GM23338 (cell line): ENCODE results near the gene TPCN2. TPM values are rescaled to one million over a fixed set of nuclear protein-coding genes. Genes with fewer than 3 reads are reported as not detected.

Source experiments
- ATAC-seq: fragments of 200-7000 bp; cut with Tn5 transposase; 3 replicates; pipeline ENCODE4 v1.9.1; 2020
- DNase-seq: peaks from one replicate; pipeline ENCODE4 v3.0.0-alpha.2; 2015; ENCODE audit warnings: low spot score
- H2AFZ ChIP-seq: fragments of 200-600 bp; sonication (generic); 2 replicates; pipeline ENCODE4 v1.8.0; 2016; ENCODE audit warnings: antibody characterized with exemption, mild to moderate bottlenecking, moderate library complexity
- H3F3A ChIP-seq: fragments of 200-600 bp; sonication (generic); replicated peaks from 2 replicates; pipeline ENCODE4 v1.8.0; 2017; ENCODE audit warnings: antibody characterized with exemption, mixed run types, low read depth
- H3K27ac ChIP-seq: fragments of 200-600 bp; sonication (generic); 2 replicates; pipeline ENCODE4 v1.6.1; 2016; ENCODE audit warnings: low read depth
- H3K27me3 ChIP-seq: fragments of 200-600 bp; sonication (generic); 2 replicates; pipeline ENCODE4 v1.8.0; 2016; ENCODE audit warnings: mild to moderate bottlenecking, mixed run types, moderate library complexity; ENCODE audit not compliant: insufficient read depth
- H3K36me3 ChIP-seq: fragments of 200-600 bp; sonication (generic); 2 replicates; pipeline ENCODE4 v1.8.0; 2016; ENCODE audit warnings: mild to moderate bottlenecking; ENCODE audit not compliant: insufficient read depth
- H3K4me1 ChIP-seq: fragments of 200-600 bp; sonication (generic); 2 replicates; pipeline ENCODE4 v1.8.0; 2016; ENCODE audit warnings: mild to moderate bottlenecking, moderate library complexity; ENCODE audit not compliant: insufficient read depth
- H3K4me2 ChIP-seq: fragments of 200-600 bp; sonication (generic); 2 replicates; pipeline ENCODE4 v1.7.1; 2017; ENCODE audit warnings: mixed run types
- H3K4me3 ChIP-seq: fragments of 200-600 bp; sonication (generic); 2 replicates; pipeline ENCODE4 v1.6.1; 2016; ENCODE audit warnings: mixed run types
- H3K79me2 ChIP-seq: fragments of 200-600 bp; sonication (generic); replicated peaks from 2 replicates; pipeline ENCODE4 v1.8.0; 2017; ENCODE audit warnings: mild to moderate bottlenecking; ENCODE audit not compliant: insufficient read depth
- H3K9me2 ChIP-seq: fragments of 200-600 bp; sonication (generic); 2 replicates; pipeline ENCODE4 v1.8.0; 2017; ENCODE audit not compliant: insufficient read depth
- H4K20me1 ChIP-seq: fragments of 200-600 bp; sonication (generic); replicated peaks from 2 replicates; pipeline ENCODE4 v1.8.0; 2017; ENCODE audit warnings: mild to moderate bottlenecking; ENCODE audit not compliant: insufficient read depth
- H3K27ac Mint-ChIP-seq: 2 replicates; pipeline ENCODE4 v1.8.0; 2020; ENCODE audit warnings: inconsistent platforms, mild to moderate bottlenecking, moderate library complexity, mixed read lengths
- H3K27me3 Mint-ChIP-seq: 3 replicates; pipeline ENCODE4 v1.8.0; 2022; ENCODE audit warnings: low read depth, mild to moderate bottlenecking, moderate library complexity, mixed read lengths, inconsistent platforms; ENCODE audit not compliant: insufficient read depth, poor library complexity
- H3K36me3 Mint-ChIP-seq: 3 replicates; pipeline ENCODE4 v1.8.0; 2021; ENCODE audit warnings: low read depth, mild to moderate bottlenecking, inconsistent platforms, moderate library complexity, mixed read lengths
- H3K4me1 Mint-ChIP-seq: 3 replicates; pipeline ENCODE4 v1.8.0; 2020; ENCODE audit warnings: mild to moderate bottlenecking, inconsistent platforms, mixed read lengths
- H3K4me3 Mint-ChIP-seq: 3 replicates; pipeline ENCODE4 v1.8.0; 2021; ENCODE audit warnings: moderate library complexity, mild to moderate bottlenecking, inconsistent platforms, mixed read lengths
- H3K9me3 Mint-ChIP-seq: 3 replicates; pipeline ENCODE4 v1.8.0; 2020; ENCODE audit warnings: moderate library complexity, mild to moderate bottlenecking, inconsistent platforms, mixed read lengths
- CREB1 ChIP-seq: fragments of 250-450 bp; sonication (Bioruptor Pico); IDR thresholded peaks from 2 replicates; pipeline ENCODE4 v1.5.0; 2020; ENCODE audit warnings: low read depth, mild to moderate bottlenecking, moderate library complexity
- EZH2 ChIP-seq: fragments of 200-600 bp; sonication (generic); IDR thresholded peaks from one replicate; pipeline ENCODE4 v1.8.0; 2017; ENCODE audit warnings: antibody characterized with exemption, mild to moderate bottlenecking, low read depth; ENCODE audit not compliant: unreplicated experiment
- EZH2phosphoT487 ChIP-seq: fragments of 200-600 bp; sonication (generic); IDR thresholded peaks from one replicate; pipeline ENCODE4 v1.8.1; 2018; ENCODE audit warnings: antibody characterized with exemption; ENCODE audit not compliant: unreplicated experiment
- JUNB ChIP-seq: IDR thresholded peaks from one replicate; pipeline ENCODE4 v1.6.1; 2016; ENCODE audit warnings: antibody characterized with exemption; ENCODE audit not compliant: unreplicated experiment
- NANOG ChIP-seq: IDR thresholded peaks from 2 replicates; pipeline ENCODE4 v1.6.1; 2016; ENCODE audit warnings: antibody characterized with exemption, borderline replicate concordance
- POLR2AphosphoS5 ChIP-seq: IDR thresholded peaks from 2 replicates; pipeline ENCODE4 v1.6.1; 2016; ENCODE audit warnings: antibody characterized with exemption, low read depth
- STAT1 ChIP-seq: IDR thresholded peaks from one replicate; pipeline ENCODE4 v1.6.1; 2016; ENCODE audit warnings: antibody characterized with exemption; ENCODE audit not compliant: unreplicated experiment
- ZNF114 ChIP-seq: fragments of 250-450 bp; sonication (Bioruptor Pico); IDR thresholded peaks from 2 replicates; pipeline ENCODE4 v1.5.0; 2020; ENCODE audit warnings: mild to moderate bottlenecking, moderate library complexity
- ZNF331 ChIP-seq: fragments of 250-450 bp; sonication (Bioruptor Pico); IDR thresholded peaks from 2 replicates; pipeline ENCODE4 v1.5.0; 2020; ENCODE audit warnings: low read depth, mild to moderate bottlenecking, moderate library complexity
- polyA plus RNA-seq: library from polyadenylated mRNA; unstranded; fragments of >200 nt; fragmentation: Nextera tagmentation; extraction: Ambion mirVana; gene quantifications from 2 replicates; pipeline ENCODE4 v1.2.1, GENCODE V29; 2016
- total RNA-seq: library from RNA; depleted of rRNA; stranded (reverse); fragments of >200 nt; shearing (Covaris generic); gene quantifications from 2 replicates; pipeline ENCODE4 v1.2.3, GENCODE V29; 2014
- TF ChIP-seq, protein P1 (sequence below): fragments of 250-450 bp; sonication (Bioruptor Pico); IDR thresholded peaks from 2 replicates; pipeline ENCODE4 v1.5.0; 2020; ENCODE audit warnings: mild to moderate bottlenecking, moderate library complexity
- TF ChIP-seq, protein P2 (sequence below): IDR thresholded peaks from one replicate; pipeline ENCODE4 v1.6.1; 2018; ENCODE audit warnings: antibody characterized with exemption; ENCODE audit not compliant: unreplicated experiment
- TF ChIP-seq, protein P3 (sequence below), 2 experiments: fragments of 200-600 bp in 1 of 2; sonication (generic) in 1 of 2; conservative IDR thresholded peaks; 2 replicates each; pipeline versions ENCODE4 v1.5.1 to v1.6.1; 2016 to 2017; ENCODE audit warnings: antibody characterized with exemption in 2 of 2, low read depth in 2 of 2, mild to moderate bottlenecking in 2 of 2, moderate library complexity in 1 of 2
- TF ChIP-seq, protein P4 (sequence below): IDR thresholded peaks from 2 replicates; pipeline ENCODE4 v1.6.1; 2016; ENCODE audit warnings: antibody characterized with exemption

Gene TPCN2
- total and polyA plus RNA-seq, 2 experiments from 2014 or later: 5.8 to 14.7 TPM

DNA sequence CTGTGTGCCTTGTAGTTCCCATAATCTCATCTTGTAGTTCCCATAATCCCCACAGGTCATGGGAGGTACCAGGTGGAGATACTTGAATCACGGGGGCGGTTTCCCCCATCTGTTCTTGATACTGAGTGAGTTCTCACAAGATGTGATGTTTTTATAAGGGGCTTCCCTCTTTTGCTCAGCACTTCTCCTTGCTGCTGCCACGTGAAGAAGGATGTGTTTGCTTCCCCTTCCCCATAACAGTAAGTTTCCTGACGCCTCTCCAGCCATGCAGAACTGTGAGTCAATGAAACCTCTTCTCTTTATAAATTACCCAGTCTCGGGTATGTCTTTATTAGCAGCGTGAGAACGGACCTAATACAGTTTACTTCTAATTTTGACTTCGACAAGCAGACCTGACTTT, 93.0 kb downstream of the TPCN2 start:
- no peak overlapping the region for H3K4me3 ChIP-seq
- peaks cover 7% of the 10 kb centered on the region for H3K27me3 Mint-ChIP-seq
- H3K79me2 ChIP-seq: no peaks in the 10 kb centered on the region
- peaks cover 17% of the 10 kb centered on the region for H3K9me3 Mint-ChIP-seq
- no peak overlapping the region for H3K4me2 ChIP-seq
- no peak for DNase-seq
- H3K27ac Mint-ChIP-seq: no peak overlapping the region
- no peaks in the 10 kb centered on the region for H4K20me1 ChIP-seq
- H3K4me1 ChIP-seq: no peaks in the 10 kb centered on the region
- H3K4me3 Mint-ChIP-seq: no peak overlapping the region
- no peaks in the 10 kb centered on the region for H3K4me1 Mint-ChIP-seq
- no peaks in the 10 kb centered on the region for H3K27me3 ChIP-seq
- H3K27ac ChIP-seq: no peak overlapping the region
- H3F3A ChIP-seq: no peaks in the 10 kb centered on the region
- TF ChIP-seq EZH2phosphoT487 (no peak), ZNF114 (no peak), STAT1 (no peak), CREB1 (no peak), JUNB (no peak), EZH2 (no peak), POLR2AphosphoS5 (no peak), ZNF331 (no peak), NANOG (no peak)
- TF ChIP-seq, protein P1, sequence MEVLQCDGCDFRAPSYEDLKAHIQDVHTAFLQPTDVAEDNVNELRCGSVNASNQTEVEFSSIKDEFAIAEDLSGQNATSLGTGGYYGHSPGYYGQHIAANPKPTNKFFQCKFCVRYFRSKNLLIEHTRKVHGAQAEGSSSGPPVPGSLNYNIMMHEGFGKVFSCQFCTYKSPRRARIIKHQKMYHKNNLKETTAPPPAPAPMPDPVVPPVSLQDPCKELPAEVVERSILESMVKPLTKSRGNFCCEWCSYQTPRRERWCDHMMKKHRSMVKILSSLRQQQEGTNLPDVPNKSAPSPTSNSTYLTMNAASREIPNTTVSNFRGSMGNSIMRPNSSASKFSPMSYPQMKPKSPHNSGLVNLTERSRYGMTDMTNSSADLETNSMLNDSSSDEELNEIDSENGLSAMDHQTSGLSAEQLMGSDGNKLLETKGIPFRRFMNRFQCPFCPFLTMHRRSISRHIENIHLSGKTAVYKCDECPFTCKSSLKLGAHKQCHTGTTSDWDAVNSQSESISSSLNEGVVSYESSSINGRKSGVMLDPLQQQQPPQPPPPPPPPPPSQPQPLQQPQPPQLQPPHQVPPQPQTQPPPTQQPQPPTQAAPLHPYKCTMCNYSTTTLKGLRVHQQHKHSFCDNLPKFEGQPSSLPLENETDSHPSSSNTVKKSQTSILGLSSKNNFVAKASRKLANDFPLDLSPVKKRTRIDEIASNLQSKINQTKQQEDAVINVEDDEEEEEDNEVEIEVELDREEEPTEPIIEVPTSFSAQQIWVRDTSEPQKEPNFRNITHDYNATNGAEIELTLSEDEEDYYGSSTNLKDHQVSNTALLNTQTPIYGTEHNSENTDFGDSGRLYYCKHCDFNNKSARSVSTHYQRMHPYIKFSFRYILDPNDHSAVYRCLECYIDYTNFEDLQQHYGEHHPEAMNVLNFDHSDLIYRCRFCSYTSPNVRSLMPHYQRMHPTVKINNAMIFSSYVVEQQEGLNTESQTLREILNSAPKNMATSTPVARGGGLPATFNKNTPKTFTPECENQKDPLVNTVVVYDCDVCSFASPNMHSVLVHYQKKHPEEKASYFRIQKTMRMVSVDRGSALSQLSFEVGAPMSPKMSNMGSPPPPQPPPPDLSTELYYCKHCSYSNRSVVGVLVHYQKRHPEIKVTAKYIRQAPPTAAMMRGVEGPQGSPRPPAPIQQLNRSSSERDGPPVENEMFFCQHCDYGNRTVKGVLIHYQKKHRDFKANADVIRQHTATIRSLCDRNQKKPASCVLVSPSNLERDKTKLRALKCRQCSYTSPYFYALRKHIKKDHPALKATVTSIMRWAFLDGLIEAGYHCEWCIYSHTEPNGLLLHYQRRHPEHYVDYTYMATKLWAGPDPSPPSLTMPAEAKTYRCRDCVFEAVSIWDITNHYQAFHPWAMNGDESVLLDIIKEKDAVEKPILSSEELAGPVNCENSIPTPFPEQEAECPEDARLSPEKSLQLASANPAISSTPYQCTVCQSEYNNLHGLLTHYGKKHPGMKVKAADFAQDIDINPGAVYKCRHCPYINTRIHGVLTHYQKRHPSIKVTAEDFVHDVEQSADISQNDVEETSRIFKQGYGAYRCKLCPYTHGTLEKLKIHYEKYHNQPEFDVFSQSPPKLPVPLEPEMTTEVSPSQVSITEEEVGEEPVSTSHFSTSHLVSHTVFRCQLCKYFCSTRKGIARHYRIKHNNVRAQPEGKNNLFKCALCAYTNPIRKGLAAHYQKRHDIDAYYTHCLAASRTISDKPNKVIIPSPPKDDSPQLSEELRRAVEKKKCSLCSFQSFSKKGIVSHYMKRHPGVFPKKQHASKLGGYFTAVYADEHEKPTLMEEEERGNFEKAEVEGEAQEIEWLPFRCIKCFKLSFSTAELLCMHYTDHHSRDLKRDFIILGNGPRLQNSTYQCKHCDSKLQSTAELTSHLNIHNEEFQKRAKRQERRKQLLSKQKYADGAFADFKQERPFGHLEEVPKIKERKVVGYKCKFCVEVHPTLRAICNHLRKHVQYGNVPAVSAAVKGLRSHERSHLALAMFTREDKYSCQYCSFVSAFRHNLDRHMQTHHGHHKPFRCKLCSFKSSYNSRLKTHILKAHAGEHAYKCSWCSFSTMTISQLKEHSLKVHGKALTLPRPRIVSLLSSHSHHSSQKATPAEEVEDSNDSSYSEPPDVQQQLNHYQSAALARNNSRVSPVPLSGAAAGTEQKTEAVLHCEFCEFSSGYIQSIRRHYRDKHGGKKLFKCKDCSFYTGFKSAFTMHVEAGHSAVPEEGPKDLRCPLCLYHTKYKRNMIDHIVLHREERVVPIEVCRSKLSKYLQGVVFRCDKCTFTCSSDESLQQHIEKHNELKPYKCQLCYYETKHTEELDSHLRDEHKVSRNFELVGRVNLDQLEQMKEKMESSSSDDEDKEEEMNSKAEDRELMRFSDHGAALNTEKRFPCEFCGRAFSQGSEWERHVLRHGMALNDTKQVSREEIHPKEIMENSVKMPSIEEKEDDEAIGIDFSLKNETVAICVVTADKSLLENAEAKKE (CRISPR knock-in tag): no peak
- TF ChIP-seq, protein P2, sequence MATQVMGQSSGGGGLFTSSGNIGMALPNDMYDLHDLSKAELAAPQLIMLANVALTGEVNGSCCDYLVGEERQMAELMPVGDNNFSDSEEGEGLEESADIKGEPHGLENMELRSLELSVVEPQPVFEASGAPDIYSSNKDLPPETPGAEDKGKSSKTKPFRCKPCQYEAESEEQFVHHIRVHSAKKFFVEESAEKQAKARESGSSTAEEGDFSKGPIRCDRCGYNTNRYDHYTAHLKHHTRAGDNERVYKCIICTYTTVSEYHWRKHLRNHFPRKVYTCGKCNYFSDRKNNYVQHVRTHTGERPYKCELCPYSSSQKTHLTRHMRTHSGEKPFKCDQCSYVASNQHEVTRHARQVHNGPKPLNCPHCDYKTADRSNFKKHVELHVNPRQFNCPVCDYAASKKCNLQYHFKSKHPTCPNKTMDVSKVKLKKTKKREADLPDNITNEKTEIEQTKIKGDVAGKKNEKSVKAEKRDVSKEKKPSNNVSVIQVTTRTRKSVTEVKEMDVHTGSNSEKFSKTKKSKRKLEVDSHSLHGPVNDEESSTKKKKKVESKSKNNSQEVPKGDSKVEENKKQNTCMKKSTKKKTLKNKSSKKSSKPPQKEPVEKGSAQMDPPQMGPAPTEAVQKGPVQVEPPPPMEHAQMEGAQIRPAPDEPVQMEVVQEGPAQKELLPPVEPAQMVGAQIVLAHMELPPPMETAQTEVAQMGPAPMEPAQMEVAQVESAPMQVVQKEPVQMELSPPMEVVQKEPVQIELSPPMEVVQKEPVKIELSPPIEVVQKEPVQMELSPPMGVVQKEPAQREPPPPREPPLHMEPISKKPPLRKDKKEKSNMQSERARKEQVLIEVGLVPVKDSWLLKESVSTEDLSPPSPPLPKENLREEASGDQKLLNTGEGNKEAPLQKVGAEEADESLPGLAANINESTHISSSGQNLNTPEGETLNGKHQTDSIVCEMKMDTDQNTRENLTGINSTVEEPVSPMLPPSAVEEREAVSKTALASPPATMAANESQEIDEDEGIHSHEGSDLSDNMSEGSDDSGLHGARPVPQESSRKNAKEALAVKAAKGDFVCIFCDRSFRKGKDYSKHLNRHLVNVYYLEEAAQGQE: no peak
- TF ChIP-seq, protein P3, sequence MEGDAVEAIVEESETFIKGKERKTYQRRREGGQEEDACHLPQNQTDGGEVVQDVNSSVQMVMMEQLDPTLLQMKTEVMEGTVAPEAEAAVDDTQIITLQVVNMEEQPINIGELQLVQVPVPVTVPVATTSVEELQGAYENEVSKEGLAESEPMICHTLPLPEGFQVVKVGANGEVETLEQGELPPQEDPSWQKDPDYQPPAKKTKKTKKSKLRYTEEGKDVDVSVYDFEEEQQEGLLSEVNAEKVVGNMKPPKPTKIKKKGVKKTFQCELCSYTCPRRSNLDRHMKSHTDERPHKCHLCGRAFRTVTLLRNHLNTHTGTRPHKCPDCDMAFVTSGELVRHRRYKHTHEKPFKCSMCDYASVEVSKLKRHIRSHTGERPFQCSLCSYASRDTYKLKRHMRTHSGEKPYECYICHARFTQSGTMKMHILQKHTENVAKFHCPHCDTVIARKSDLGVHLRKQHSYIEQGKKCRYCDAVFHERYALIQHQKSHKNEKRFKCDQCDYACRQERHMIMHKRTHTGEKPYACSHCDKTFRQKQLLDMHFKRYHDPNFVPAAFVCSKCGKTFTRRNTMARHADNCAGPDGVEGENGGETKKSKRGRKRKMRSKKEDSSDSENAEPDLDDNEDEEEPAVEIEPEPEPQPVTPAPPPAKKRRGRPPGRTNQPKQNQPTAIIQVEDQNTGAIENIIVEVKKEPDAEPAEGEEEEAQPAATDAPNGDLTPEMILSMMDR (conservative IDR thresholded peaks at IDR 0.05; ENCODE audit: low read depth in 2 of 2): no peak
- TF ChIP-seq, protein P4, sequence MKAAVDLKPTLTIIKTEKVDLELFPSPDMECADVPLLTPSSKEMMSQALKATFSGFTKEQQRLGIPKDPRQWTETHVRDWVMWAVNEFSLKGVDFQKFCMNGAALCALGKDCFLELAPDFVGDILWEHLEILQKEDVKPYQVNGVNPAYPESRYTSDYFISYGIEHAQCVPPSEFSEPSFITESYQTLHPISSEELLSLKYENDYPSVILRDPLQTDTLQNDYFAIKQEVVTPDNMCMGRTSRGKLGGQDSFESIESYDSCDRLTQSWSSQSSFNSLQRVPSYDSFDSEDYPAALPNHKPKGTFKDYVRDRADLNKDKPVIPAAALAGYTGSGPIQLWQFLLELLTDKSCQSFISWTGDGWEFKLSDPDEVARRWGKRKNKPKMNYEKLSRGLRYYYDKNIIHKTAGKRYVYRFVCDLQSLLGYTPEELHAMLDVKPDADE: no peak
- no peaks in the 10 kb centered on the region for H3K36me3 ChIP-seq
- peaks cover 2% of the 10 kb centered on the region; the same call in 1 of the 2 replicates for H3K9me2 ChIP-seq
- no peak overlapping the region for H2AFZ ChIP-seq
- ATAC-seq: no peak
- H3K36me3 Mint-ChIP-seq: peaks cover 8% of the 10 kb centered on the region; the same call in 1 of the 3 replicates
